ENCODE data around the gene OLFML2A.

GRCh38 chr9:124834591-124834990 lies 57.7 kb downstream of the OLFML2A start:
- TF ChIP-seq CTCF (IDR thresholded peaks at IDR 0.05) (no peak), POLR2A (IDR thresholded peaks at IDR 0.05) (no peak)
